GM19043 (cell line): ENCODE data around the gene OLFML1.

Source experiments
- ATAC-seq: cut with Tn5 transposase; IDR thresholded peaks from one replicate; pipeline ENCODE4 v1.9.1; 2021; ENCODE audit warnings: low read depth; ENCODE audit not compliant: unreplicated experiment

OLFML1 gene

GRCh38 chr11:7485186-7486097, at the start of gene OLFML1:
OLFML1 (plus strand) TSS chr11:7485506; CDS start chr11:7485876, 370 bp downstream.
- no peak for ATAC-seq

GRCh38 chr11:7436146-7436545, 49.2 kb upstream of the OLFML1 start:
- no peak for ATAC-seq

DNA sequence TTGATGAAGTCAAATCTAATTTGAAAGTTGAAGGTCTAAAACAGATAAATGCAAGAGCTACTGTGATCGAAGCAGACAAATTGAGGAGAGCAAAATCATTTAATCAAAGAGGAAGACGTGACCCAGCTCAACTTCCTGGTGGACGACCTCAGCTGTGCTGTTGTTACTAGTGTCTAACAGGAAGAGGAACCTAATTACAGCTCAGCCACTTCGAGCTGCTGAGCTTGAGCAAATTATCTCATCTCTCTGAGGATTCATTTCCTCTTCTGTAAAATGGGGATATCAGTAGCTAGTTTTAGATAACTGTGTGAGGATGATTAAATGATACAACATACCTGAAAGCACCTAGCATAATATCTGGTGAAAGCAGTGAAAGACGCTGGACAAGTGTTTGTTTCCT, 48.6 kb upstream of the OLFML1 start:
- no peak for ATAC-seq

GRCh38 chr11:7437696-7438095, 47.6 kb upstream of the OLFML1 start:
- no peak for ATAC-seq

DNA sequence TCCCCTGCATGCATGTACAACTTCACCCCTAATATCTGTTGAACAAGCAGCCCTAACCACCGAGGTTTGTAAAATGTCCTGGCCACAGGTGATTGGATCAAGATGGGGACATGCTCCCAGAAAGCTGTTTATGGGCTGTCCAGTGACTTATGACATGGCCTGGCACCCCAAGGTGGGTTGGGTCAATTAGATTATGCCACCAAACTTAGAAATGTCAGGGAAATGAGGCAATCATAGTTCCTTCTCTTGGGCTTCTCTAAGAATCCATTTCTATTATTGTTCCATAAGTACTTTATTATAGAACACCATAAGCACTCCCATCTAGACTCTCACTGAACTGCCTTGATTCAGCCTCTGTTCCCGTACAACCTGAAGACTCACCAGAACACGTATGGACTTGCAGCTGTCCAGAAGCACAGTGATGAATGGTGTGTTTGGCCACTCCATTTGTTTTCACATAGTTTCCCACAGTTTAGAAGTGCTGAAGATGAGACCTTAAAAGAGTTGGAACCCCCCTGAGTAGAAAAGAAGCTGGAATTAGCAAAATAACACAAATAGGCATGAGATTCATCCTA, 45.5 kb upstream of the OLFML1 start:
- ATAC-seq = no peak

GRCh38 chr11:7442588-7443215, 42.6 kb upstream of the OLFML1 start:
- peak; percentile 90 for ATAC-seq

GRCh38 chr11:7444091-7444981, 41.0 kb upstream of the OLFML1 start:
- no peak for ATAC-seq

DNA sequence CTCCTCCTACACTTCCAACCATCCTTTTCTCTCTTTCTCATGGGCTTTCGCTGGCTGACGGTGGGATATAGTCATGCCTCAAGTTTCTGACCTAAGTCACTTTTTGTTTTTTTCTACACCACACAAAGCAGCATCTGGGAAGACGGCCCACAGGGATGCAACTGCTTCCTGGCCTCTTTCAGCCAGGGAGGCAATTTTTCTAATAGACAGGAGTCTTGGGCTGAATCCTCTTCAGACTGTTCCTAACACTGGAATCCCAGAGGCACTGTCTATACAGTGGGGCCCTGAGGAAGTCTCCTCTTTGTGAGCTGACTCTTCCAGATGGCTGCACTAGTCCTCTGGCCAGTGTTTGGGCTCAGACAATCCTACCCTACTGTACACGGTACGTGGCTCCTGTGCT, 39.7 kb upstream of the OLFML1 start:
- ATAC-seq = no peak

GRCh38 chr11:7448201-7448600, 37.1 kb upstream of the OLFML1 start:
- ATAC-seq = no peak

DNA sequence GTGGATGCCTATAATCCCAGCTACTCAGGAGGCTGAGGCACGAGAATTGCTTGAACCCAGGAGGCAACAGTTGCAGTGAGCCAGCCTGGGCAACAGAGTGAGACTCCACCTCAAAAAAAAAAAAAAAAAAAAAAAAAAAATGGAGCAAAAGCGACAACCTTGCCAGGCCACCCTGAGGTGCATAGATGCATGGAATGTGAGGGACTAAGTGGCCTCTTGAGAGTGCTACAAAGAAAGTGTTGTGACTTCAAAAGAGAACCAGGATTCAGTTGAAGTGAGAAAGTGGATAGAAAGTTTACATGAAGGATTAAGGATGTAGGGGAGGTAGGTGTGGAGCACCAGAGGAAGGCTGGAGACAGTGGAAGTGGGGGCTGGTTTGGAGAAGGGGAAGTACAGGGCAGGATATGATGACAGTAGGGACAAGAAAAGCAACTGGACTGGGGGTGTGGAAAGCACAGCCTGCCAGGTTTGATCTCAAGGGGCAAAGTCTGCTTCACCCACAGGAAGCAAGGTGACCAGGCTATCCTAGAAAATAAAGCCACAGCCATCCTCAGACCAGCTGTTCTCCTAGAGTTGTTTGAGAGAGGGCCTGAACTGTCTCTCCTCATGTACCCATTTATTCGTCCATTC, 36.0 kb upstream of the OLFML1 start:
- ATAC-seq = no peak

DNA sequence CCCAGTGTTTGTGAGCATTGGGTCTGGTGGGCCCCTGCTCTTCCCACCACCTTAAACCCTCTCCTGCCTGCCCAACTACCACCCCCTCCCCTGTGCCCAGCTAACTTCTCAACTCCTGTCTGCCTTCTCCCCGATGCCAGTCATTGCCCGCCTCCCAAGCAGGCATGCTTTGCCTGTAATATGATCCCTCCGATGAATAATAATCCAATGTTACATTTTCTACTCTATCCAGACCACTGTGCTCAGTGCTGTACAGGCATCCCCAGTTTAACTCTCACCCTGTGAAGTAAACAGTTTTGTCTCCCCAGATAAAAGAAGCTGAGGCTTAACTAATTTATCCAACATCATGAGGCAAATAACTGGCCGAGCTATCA, 35.5 kb upstream of the OLFML1 start:
- no peak for ATAC-seq

GRCh38 chr11:7450836-7451235, 34.5 kb upstream of the OLFML1 start:
- ATAC-seq = no peak

DNA sequence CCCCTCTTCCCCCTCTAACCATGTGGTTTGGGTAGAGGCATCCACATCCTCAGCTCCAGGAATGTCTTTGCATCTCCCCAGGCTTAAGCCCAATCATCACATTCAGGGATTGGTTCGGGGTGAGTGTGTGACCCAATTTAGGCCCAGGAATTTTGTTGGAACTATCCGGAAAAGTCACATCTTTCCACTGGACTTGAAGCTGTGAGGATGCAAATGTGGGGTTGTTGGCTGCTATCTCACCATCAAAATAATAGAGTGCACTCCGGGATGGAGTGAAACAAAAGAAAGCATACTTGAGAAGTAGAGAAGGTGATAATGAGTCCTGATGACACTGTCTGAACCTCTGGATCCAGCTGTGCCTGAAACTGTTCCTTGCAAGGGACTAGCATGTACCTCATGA, 33.8 kb upstream of the OLFML1 start:
- ATAC-seq = no peak

- no peak for ATAC-seq
Measured at GRCh38 chr11:7451952-7452494, 33.3 kb upstream of the OLFML1 start.

DNA sequence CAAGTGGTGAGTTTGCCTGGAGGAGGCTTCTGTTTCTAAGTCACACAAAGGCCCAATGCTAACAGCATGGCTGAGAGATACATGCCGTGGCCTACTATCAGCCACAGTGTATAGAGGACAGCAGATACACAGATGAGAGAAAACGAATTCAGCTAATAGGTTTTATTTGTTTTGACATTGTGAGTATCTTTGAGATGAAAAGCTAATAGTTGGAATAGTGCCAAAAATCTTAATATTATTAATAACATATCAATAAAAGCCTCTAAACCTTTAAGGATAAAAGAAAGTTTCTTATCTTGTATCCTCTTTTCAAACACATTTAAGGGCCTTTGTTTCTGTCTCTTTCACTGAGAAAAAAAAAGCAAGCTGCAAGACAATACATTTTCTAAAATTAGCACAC, 30.5 kb upstream of the OLFML1 start:
- no peak for ATAC-seq

GRCh38 chr11:7457211-7457610, 28.1 kb upstream of the OLFML1 start:
- no peak for ATAC-seq

DNA sequence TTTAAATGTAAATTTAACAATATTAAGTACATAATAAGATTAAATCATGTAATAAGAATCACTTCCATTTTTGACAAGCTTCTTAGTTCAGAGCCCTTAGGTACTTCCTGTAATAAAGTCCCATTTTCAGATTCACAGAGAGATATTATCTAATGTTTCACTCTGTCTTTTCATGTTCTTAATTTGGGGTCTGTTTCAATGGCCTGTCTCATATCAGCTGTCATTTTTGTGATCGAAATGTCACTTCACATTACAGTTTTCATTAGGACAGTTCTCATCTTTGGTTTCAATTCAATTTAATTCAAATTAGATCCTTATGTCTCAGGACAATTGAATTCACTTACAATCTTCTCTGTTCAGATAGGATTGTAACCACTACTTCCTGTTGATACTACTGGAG, 22.6 kb upstream of the OLFML1 start:
- no peak for ATAC-seq

DNA sequence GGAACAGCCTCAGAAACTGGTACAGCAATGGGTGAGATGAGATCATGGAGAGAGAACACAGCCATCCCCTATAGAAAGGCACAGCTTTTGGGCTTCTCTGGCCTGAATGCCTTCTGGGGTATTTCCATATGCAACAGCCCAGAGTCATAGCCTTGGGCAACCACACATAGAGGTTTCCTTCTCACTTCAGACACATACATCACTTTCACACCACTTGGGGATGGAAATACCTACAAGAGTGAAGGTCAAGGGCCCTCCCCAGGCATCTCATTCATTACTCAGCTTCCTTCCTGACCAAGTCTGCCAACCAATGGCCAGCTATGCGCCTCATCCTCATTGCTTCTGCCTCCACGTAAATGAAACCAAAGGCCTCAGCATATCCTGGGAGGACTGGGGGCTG, 17.7 kb upstream of the OLFML1 start:
- ATAC-seq = peak; percentile 70

DNA sequence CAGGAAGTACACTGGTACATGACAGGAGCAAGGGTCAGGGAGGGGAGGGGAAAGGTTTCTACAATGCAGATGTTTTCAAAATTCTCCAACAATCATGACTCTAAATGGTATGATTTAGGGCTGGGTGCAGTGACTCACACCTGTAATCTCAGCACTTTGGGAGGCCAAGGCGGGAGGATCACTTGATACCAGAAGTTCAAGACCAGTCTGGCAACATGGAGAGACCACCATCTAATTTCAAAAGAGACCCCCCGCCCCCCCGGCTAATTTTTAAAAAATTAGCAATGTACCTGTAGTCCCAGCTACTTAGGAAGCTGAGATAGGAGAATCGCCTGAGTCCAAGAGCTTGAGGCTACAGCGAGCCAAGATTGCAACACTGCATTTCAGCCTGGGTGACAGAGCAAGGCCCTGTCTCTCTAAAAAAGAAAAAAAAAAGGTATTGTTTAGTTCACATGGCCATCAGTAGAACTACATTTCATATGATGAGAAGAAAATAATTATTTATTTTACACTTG, 15.9 kb upstream of the OLFML1 start:
- no peak for ATAC-seq

- no peak for ATAC-seq
Measured at GRCh38 chr11:7471071-7471470, 14.2 kb upstream of the OLFML1 start.
